ENCODE measurements around the gene CAVIN3. TPM values are rescaled to one million over a fixed set of nuclear protein-coding genes. Genes with fewer than 3 reads are reported as not detected.

The CAVIN3 gene, protein sequence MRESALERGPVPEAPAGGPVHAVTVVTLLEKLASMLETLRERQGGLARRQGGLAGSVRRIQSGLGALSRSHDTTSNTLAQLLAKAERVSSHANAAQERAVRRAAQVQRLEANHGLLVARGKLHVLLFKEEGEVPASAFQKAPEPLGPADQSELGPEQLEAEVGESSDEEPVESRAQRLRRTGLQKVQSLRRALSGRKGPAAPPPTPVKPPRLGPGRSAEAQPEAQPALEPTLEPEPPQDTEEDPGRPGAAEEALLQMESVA
- total RNA-seq (ENCODE audit: low replicate concordance) = 2.9 and 12.2 TPM in 2 replicates

DNA sequence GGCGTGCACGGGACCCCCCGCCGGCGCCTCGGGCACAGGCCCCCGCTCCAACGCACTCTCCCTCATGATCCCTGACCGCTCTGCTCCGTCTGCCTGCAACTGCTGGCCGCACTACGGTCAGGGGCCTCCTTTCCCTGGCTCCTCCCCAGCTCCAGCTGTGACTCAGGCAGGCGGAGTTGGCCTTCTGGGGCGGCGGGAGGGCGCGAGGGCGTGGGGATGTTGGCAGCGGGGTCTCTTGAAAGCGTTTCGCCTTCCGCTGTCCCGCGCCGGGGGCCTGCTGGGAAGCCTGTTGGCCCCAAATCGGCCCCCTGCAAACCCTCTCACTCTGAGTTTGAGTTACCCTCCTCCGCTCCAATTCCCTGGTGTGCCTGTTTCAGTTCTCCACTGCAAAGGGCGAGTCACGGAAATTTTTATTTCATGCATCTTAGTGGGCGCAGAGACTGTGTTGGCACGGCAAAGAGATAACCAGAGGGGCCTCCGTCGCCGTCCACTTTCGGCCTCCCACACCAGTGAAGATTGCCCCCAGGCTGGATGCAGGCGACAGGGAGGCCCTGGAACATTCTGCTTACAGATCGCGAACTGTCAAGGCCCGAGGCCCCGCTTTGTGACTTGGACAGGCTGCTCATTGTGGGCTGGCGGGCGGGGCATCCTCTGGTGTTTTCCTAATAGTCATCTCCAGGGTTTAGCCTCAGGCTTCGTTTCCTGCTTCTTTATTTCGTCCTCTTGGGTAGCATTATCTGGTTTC is at the start of gene CAVIN3:
Gene CAVIN3, minus strand, starts transcription at position 91 of the 745 bp plus-strand sequence. Its CDS starts 25 bp downstream, at position 66.
- Mint-ChIP-seq H3K27me3 (ENCODE audit: insufficient read depth, low read depth) (peaks cover 15% of the 10 kb centered on the region), H3K36me3 (no peaks in the 10 kb centered on the region), H3K4me1 (peaks cover 34% of the 10 kb centered on the region), H3K27ac (peak within 1 kb of the TSS; percentile 42), H3K9me3 (no peaks in the 10 kb centered on the region), H3K4me3 (peak within 1 kb of the TSS; percentile 77)
- Histone ChIP-seq H3K9me3 (ENCODE audit: low read depth) (no peaks in the 10 kb centered on the region), H3K4me2 (peak within 1 kb of the TSS; percentile 78), H3K4me1 (peaks cover 38% of the 10 kb centered on the region), H2AFZ (replicated peaks) (peak within 1 kb of the TSS; percentile 54), H3K27ac (peak within 1 kb of the TSS; percentile 63), H3K27me3 (no peaks in the 10 kb centered on the region), H3K79me2 (ENCODE audit: low read depth) (no peaks in the 10 kb centered on the region), H3F3A (ENCODE audit: low read depth) (peaks cover 56% of the 10 kb centered on the region), H4K20me1 (ENCODE audit: low read depth) (no peaks in the 10 kb centered on the region), H3K4me3 (peak within 1 kb of the TSS; percentile 42), H3K9ac (peak within 1 kb of the TSS; percentile 6), H3K36me3 (no peaks in the 10 kb centered on the region)
- TF ChIP-seq EZH2 (IDR thresholded peaks at IDR 0.05) (no peak), EZH2phosphoT487 (IDR thresholded peaks at IDR 0.05) (peak; percentile 19)
- TF ChIP-seq, protein P1, sequence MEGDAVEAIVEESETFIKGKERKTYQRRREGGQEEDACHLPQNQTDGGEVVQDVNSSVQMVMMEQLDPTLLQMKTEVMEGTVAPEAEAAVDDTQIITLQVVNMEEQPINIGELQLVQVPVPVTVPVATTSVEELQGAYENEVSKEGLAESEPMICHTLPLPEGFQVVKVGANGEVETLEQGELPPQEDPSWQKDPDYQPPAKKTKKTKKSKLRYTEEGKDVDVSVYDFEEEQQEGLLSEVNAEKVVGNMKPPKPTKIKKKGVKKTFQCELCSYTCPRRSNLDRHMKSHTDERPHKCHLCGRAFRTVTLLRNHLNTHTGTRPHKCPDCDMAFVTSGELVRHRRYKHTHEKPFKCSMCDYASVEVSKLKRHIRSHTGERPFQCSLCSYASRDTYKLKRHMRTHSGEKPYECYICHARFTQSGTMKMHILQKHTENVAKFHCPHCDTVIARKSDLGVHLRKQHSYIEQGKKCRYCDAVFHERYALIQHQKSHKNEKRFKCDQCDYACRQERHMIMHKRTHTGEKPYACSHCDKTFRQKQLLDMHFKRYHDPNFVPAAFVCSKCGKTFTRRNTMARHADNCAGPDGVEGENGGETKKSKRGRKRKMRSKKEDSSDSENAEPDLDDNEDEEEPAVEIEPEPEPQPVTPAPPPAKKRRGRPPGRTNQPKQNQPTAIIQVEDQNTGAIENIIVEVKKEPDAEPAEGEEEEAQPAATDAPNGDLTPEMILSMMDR (IDR thresholded peaks at IDR 0.05) = no peak
- DNase-seq (ENCODE audit: low spot score) = peak; percentile 73

DNA sequence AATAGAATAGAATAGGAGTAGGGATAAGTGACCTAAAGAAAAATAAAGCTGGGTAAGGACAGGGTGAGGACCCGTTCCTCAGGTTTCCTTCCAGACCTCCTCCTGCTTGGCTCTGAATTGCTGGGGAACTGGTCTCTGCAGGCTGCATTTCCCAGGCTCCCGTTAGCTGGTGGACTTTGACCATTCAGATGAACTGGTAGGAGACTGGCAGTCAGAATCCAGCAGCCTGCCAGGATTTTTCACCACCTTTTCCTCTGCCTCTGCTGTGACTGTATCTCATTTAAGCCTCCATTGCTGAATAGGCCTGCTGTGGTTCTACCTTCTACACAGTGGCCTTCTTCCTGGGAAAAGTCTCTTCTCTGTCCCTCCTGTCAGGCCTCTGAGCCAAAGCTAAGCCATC is 45.4 kb upstream of the CAVIN3 start:
- no peaks in the 10 kb centered on the region for H4K20me1 ChIP-seq (ENCODE audit: low read depth)
- H3F3A ChIP-seq (ENCODE audit: low read depth) = no peaks in the 10 kb centered on the region
- no peak overlapping the region for H3K27ac ChIP-seq
- Mint-ChIP-seq H3K9me3 (no peaks in the 10 kb centered on the region), H3K4me1 (peaks cover 3% of the 10 kb centered on the region), H3K27me3 (ENCODE audit: insufficient read depth, low read depth) (no peaks in the 10 kb centered on the region), H3K4me3 (no peak overlapping the region), H3K36me3 (no peaks in the 10 kb centered on the region), H3K27ac (no peak overlapping the region)
- H3K27me3 ChIP-seq = no peaks in the 10 kb centered on the region
- no peak overlapping the region for H3K4me2 ChIP-seq
- H3K36me3 ChIP-seq = no peaks in the 10 kb centered on the region
- H3K4me1 ChIP-seq = peaks cover 7% of the 10 kb centered on the region
- DNase-seq (ENCODE audit: low spot score) = no peak
- H3K79me2 ChIP-seq (ENCODE audit: low read depth) = no peaks in the 10 kb centered on the region
- no peak overlapping the region for H3K4me3 ChIP-seq
- H2AFZ ChIP-seq (replicated peaks) = no peak overlapping the region
- no peaks in the 10 kb centered on the region for H3K9me3 ChIP-seq (ENCODE audit: low read depth)
- no peak overlapping the region for H3K9ac ChIP-seq
- TF ChIP-seq EZH2 (IDR thresholded peaks at IDR 0.05) = no peak
- no peak for TF ChIP-seq EZH2phosphoT487 (IDR thresholded peaks at IDR 0.05)
- TF ChIP-seq, protein P1 (IDR thresholded peaks at IDR 0.05) = no peak

DNA sequence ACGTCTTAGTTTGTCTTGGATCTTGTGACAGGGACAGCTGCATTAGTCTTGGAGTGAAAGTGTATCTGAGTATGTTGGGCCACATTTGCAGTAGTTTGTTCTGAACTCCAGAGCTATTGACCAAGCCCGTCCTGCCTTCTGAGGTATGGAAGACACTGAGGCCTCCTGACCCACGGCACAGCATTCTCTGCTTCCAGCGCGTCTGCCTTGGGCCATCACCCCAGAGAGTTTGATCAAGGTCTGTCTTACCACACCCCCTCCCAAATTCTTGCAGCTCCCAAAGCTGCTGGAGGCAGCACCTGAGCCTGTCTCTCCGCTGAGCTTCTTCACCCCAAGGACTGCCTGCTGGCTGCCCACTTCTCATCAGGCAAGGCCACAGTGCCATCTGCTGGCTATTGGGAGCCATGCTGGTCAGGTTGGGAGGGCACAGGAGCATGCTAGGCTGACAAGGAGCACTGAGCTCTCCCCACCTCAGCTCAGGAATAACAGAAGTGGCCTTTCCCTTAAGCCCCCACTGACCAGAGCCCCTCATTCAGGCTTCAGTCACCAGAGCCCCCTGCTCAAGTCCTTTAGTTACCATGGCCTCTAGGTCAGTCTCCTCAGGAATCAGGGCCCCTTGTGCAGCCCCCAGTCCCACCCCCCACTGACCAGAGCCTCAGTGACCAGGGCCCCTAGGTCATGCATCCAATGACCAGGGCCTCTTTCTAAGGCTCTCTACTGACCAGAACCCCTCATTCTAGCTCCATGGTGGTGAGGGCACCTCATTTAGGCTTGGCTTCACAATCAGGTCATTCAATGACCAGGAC is 42.8 kb upstream of the CAVIN3 start:
- H3F3A ChIP-seq (ENCODE audit: low read depth) = no peaks in the 10 kb centered on the region
- H3K36me3 ChIP-seq = no peaks in the 10 kb centered on the region
- no peak overlapping the region for H3K9ac ChIP-seq
- H3K4me3 ChIP-seq = no peak overlapping the region
- peak; percentile 90 for DNase-seq (ENCODE audit: low spot score)
- no peaks in the 10 kb centered on the region for H3K79me2 ChIP-seq (ENCODE audit: low read depth)
- no peak overlapping the region for H3K4me2 ChIP-seq
- Mint-ChIP-seq H3K36me3 (no peaks in the 10 kb centered on the region), H3K27ac (no peak overlapping the region), H3K4me3 (no peak overlapping the region), H3K4me1 (peaks cover 3% of the 10 kb centered on the region), H3K27me3 (ENCODE audit: insufficient read depth, low read depth) (no peaks in the 10 kb centered on the region), H3K9me3 (no peaks in the 10 kb centered on the region)
- no peak overlapping the region for H3K27ac ChIP-seq
- no peaks in the 10 kb centered on the region for H3K27me3 ChIP-seq
- TF ChIP-seq, protein P1 (IDR thresholded peaks at IDR 0.05) = peak; percentile 93
- no peak for TF ChIP-seq EZH2 (IDR thresholded peaks at IDR 0.05)
- peaks cover 7% of the 10 kb centered on the region for H3K4me1 ChIP-seq
- H2AFZ ChIP-seq (replicated peaks) = no peak overlapping the region
- no peaks in the 10 kb centered on the region for H3K9me3 ChIP-seq (ENCODE audit: low read depth)
- H4K20me1 ChIP-seq (ENCODE audit: low read depth) = no peaks in the 10 kb centered on the region

Data from neural progenitor cell (in vitro differentiated cells).